HG02970 (cell line): ENCODE results near the gene GPT2.
"Not testable (repeated sequence)": the region's sequence is repeated elsewhere in the genome, so short reads cannot be mapped to it uniquely, and the experiment has no call there.

Source experiments
- ATAC-seq: cut with Tn5 transposase; IDR thresholded peaks from one replicate; pipeline ENCODE4 v1.9.1; 2021; ENCODE audit warnings: mild to moderate bottlenecking, moderate library complexity, moderate number of reproducible peaks; ENCODE audit not compliant: unreplicated experiment, low FRiP score

GPT2 gene

DNA sequence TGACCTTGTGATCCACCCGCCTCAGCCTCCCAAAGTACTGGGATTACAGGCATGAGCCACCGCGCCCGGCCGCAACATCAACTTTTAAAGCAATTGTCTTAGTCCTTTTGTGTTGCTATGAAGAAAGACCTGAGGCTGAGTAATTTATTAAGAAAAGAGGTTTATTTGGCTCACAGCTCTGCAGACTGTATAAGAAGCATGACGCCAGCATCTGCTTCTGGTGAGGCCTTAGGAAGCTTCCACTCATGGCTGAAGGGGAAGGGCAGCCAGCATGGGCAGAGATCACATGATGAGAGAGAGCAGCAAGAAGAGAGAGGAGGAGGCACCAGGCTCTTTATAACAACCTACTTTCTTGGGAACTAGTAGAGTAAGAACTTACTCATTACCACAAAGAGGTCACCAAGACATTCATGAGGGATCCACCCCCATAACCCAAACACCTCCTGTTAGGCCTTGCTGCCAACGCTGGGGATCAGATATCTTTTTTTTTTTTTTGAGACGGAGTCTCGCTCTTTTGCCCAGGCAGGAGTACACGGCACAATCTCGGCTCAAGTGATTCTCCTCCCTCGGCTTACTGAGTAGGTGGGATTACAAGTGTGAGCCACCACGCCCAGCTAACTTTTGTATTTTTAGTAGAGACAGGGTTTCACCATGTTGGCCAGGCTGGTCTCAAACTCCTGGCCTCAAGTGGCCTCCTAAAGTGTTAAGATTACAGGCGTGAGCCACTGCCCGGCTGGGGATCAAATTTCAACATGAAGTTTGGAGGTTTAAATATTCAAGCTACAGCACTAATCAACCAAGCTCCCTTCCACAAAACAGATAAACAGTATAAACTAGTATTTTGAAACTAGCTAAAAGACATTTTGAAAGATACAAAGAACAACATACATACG lies 21.4 kb upstream of the GPT2 start:
- ATAC-seq, result no peak

DNA sequence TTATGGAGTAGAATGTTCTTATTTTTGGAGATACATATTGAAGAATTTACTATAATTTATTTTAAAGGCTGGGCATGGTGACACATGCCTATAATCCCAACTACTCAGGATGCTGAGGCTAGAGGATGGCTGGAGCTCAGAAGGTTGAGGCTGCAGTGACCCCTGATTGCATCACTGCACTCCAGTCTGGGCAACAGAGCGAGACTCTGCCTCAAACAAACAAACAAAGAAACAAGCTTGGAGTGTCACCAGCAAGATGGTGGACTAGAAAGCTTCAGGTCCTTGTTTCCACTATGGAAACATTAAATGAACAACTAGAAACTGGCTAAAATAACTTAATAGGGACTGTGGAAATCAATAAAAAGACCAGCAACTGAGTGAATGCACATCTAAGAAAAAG lies 17.9 kb upstream of the GPT2 start:
- no peak for ATAC-seq

DNA sequence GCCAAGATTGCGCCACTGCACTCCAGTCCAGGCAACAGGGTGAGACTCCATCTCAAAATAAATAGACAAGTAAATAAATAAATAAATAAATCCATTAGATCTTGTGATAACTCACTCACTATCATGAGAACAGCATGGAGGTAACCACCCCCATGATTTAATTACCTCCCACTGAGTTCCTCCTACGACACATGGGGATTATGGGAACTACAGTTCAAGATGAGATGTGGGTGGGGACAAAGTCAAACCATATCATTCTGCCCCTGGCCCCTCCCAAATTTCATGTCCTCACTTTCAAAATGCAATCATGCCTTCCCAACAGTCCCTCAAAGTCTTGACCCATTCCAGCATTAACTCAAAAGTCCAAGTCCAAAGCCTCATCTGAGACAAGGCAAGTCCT lies 16.7 kb upstream of the GPT2 start:
- ATAC-seq, result not testable (repeated sequence)

DNA sequence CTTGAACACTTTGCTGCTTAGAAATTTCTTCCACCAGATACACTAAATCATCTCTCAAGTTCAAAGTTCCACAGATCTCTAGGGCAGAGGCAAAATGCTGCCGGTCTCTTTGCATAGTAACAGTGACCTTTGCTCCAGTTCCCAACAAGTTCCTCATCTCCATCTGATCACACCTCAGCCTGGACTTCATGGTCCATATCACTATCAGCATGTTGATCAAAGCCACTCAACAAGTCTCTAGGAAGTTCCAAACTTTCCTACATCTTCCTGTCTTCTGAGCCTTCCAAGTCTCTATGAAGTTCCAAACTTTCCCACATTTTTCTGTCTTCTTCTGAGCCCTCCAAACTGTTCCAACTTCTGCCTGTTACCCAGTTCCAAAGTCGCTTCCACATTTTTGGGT lies 15.3 kb upstream of the GPT2 start:
- not testable (repeated sequence) for ATAC-seq

DNA sequence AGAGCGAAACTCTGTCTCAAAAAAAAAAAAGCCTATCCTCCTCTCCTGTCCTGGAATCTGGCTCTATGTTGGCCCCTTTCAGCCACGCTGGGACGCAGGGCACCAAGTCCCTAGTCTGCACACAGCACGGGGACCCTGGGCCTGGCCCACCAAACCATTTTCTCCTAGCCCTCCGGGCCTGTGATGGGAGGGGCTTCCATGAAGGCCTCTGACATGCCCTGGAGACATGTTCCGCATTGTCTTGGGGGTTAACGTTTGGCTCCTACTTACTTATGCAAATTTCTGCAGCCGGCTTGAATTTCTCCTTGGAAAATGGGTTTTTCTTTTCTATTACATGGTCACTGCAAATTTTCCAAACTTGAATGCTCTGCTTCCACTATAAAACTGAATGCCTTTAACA lies 12.6 kb upstream of the GPT2 start:
- no peak for ATAC-seq

DNA sequence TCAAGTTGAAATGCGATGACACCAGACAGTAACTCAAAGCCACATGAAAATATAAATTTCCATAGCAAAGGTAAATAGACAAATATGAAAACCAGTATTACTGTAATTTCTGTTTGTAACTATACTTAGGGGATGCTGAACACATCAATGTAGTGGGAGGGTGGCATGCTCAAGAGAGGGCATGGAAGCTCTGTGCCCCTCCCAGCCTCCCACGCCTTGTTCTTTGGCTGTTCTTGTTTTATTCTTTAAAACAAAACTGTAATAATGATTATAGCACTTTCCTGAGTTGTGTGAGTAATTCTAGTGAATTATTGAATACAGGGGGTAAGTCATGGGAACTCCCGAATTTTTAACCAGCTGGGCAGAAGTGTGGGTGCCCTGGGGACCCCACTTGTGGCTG lies 11.0 kb upstream of the GPT2 start:
- ATAC-seq, result no peak

DNA sequence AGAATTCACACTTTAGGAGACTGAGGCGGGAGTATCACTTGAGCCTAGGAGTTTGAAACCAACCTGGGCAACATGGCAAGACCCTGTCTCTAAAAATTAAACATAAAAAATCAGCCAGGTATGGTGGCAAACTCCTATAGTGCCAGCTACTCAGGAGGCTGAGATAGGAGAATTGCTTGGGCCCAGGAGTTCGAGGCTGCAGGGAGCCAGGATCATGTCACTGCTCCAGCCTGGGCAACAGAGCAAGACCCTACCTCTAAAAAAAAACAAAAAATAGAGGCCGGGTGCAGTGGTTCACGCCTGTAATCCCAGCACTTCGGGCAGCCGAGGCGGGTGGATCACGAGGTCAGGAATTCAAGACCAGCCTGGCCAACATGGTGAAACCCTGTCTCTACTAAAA lies 8.9 kb upstream of the GPT2 start:
- no peak for ATAC-seq

DNA sequence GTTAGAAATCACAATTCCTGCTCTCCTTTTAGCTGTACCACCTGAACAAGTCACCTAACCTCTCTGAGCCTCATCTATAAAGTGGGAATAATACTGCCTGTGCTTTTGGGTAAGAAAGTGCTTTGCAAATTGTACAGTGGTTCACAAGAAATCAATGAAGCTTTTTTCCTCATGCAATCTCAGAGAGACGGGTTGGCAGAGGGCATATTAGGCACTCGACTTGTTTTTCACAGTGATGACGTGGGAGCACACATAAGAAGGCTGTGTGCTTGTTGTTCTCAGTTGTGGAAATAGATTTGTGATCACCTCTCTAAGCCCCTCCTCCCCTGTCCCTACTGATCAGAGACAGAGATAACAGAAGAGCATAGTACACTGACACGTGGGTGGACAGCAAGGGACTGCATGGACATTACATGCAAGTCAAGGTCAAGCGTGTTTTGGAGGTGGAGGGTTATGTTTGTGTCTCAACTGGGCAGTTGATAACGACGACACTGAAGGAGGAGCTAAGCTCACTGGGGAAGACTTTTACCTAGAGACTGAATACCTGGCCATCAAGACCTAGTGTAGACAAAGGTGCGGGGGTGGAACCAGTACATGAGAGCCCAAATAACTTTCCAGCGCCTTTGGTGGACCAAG lies 1.7 kb upstream of the GPT2 start:
- ATAC-seq, result no peak

DNA sequence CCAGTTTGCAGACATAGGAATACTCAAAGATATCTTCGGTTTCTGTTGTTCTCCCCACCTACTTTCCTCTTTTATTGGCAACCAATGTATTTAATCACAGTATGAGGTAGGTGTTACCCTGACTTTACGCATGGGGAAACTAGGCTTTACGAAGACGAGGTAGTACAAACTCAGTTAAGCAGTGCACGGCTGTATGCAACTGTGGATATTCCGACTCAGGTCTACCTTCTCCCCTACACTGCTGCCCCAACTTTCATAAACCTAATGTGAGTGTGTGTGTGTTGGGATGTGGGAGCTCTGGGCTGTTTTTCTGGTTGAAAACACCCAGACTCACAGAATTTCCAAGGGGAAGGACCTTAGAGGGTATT lies 1.2 kb upstream of the GPT2 start:
- ATAC-seq, result no peak

DNA sequence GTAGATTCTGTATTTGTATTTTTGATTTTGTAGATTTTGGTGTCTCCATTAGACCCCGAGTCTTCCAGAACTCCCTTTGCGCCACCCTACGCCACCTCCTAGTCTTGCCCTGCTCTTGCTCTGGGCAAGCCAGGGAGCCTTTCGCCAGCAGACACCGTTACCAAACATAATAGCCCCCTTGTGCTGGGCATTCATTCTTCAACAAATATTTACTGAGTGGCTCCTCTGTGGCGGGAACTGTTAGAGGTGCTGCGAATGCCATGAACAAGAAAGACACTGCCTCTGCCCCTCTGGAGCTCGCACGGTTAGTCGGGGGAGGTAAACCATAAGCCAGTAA lies 841 bp upstream of the GPT2 start:
- no peak for ATAC-seq

DNA sequence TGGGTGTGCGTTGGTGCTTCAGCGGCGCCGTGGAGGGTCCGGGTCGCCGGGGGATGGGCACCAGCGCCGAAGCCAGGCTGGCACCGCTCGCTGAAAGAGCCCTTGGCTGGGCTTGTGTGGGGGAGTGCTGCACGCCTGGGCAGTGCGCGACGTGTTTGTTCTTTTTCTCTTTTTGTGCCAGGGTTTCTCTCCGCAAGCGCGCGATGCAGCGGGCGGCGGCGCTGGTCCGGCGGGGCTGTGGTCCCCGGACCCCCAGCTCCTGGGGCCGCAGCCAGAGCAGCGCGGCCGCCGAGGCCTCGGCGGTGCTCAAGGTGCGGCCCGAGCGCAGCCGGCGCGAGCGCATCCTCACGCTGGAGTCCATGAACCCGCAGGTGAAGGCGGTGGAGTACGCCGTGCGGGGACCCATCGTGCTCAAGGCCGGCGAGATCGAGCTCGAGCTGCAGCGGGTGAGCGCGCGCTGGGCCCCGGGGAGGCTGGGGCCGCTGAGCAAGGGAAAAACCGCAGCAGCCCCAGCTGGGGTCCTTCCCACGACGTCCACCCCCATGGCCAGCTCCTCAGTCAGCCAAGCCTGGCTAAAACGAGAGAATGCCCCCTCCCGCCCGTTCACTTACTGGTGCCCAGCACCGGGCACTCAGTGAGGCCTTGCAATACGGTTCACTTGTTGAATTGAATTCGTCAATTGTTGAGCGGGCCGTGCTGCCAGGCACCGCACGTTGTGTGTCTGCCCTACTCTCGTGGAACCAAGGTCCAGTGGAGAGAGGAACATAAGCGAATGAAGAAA lies 541 bp downstream of the GPT2 start:
- ATAC-seq, result no peak

DNA sequence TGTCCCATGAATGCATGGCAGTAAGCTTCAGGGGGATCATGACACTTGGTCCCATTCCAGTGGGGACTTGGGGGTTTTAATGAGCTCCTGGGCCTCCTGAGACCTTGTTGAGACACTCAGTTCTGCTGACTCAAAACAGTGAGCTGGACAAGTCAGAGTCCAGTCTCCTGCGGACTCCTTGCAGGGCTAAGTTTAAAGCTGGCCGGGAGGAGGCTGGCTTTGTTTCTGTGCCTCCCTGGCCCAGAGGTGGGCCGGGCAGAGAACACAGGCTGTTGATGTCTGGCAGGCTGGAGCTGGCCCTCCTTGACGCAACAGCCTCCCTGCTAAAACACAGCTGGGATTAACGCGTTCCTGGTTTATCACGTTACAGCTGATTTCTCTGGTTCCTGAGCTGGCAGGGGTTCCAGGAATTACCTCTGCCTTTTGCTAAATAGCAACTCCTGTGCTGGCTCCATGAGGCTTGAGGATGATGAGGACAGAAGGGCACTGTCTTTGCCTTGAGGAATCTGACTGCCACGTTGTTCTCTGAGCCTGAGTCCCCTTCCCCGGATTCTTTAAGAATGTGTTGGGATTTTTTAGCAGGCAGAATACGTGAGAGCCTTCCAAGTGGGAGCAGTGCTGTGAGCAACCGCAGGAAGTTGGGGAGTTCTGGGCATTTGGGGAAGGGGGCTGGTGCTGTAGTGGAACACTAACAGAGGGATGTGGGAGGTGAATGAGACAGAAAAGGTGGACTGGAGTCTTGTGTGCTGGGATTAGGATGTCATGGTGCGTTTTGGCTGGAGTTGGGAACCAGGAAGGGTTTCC lies 2.0 kb downstream of the GPT2 start:
- no peak for ATAC-seq

DNA sequence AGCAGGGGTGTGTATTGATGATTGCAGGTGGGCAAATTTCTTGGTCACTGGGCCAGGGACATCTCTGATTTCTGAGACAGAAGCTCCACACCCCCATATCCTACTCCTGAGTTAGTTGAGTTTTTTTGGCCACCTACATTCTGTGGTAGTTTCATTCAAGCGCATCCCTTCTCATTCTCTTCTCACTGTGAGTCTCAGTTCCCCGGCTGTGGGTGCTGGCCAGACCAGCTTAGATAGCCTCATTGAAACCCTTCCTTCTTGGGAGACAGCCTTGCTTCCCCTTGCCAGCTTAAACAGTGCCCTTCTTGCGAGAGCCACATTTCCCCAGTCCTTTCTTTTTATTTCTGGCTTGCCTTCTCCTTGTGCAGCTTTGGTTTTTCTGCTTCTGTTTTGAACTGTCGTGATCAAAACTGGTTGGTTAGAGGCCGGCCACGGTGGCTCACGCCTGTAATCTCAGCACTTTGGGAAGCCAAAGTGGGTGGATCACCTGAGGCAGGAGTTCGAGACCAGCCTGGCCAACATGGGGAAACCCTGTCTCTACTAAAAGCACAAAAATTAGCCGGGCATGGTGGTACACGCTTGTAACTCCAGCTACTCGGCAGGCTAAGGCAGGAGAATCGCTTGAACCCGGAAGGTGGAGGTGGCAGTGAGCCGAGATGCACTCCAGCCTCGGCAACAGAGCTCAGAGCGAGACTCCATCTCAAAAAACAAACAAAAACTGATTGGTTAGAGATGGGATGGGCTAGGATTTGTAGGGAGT lies 2.8 kb downstream of the GPT2 start:
- no peak for ATAC-seq

DNA sequence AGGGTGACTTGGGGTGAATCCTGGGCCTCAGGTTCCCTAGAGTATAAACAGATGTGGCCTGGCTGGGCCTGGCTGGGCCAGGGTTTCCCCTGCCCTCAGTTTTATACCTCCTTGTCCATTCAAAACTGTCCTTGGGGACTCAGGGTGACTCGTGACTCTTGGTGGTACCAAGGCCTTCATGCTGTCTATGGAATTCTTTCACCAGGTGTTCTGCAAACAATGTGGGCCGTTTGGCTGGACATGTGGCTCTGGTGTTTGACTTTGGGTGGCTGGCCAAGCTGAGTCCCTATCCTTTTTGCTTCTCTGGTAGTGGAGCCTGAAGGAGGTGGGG lies 3.3 kb downstream of the GPT2 start:
- ATAC-seq, result no peak

DNA sequence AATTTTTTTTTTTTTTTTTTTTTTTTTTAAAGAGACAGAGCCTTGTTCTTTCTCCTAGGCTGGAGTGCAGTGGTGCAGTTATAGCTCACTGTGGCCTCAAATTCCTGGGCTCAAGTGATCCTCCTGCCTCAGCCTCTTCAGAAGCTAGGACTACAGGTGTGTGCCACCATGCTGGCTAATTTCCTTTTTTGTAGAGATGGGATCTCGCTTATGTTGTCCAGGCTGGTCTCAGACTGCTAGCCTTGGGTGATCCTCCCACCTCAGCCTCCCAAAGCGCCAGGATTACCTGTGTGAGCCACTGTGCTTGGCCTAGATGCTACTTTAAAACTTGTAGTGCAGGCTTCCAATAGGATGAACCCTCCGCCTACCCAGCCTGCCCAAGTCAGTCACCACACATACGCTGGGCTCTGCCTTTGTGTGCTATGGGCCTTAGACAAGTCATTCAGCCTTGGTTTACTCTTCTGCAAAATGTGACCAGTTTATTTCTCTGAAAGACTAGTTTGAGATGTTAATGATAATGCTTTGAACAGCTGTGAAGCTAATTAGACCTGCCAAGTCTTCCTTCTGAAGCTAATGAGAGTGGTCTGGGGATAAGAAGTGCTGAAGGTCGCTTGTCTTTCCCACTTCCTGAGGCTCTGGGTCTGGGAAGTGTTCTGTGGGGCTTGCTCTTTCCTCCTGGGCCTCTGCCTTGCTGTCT lies 5.2 kb downstream of the GPT2 start:
- no peak for ATAC-seq

DNA sequence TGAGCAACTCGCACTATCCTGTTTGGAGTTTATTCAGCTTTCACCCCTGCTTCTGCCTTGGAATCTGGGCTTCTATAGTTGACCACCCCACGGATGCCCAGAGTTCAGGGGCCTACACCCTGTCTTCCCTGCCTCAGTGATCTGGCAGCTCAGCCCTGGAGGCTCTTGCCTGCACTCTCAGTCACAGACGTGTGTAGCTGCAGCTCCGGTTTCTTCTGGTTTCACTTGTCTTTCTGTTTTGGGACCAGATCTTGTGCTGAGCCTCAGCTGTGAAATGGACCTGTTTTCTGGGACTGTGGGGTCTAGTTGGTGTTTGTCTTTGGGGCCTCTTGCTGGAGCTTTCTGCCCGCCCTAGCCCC lies 5.8 kb downstream of the GPT2 start:
- ATAC-seq, result no peak

DNA sequence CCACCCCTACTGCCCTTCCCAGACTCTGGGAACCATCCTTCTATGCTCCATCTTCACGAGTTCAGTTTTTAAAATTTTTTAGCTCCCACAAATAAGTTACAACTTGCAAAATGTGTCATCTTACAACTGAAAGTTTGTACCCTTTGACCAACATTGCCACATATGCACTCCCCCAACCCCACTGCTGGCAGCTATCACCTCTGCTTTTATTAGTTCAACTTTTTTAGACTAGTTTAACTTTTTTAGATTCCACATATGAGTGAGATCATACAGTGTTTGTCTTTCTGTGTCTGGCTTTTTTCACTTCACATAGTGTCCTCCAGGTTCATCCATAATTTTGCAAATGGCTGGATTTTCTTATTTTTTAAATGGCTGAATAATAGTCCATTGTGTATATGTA lies 7.7 kb downstream of the GPT2 start:
- no peak for ATAC-seq

DNA sequence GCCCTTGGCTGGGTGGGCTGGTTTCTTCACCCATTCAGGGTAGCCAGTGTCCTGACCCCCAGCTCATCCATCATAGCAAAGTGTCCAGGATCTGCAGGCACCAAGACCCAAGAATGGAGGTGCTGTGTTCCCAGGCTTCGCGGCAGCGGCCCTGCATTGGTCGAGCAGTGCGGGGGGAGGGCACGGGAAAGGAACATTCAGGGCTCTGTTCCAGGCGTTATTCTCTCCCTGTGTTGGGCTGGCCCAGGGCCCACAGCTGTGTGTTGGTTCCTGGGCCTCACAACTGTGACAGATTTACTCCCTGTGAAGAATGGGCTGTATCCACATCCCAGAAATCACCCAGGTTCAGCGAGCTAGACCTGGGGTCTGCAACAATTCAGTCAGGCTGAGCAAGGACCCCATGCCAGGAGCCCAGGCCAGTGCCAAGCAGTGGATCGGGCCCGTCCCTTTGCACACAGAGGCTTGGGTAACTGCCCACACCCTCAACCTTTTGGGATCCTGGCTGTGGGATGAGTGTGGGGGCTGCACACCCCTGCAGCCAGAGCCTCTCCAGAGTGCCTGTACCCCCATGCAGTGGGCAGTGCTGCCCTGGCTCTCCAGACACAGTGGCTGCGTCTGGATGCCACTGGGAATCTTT lies 10.0 kb downstream of the GPT2 start:
- ATAC-seq, result no peak
